Calu3 (cell line): ENCODE measurements around the gene LY6G6F. TPM values are rescaled to one million over a fixed set of nuclear protein-coding genes. Genes with fewer than 3 reads are reported as not detected.
A peak's percentile ranks its signal among the peaks of the same experiment; 100 is the strongest.

Experiments used
- Bru-seq: library from RNA; stranded (reverse); fragments of 400-500 nt; gene quantifications from one replicate; lab custom pipeline; 2021; lab: Mats Ljungman, UMichigan
- BruChase-seq, 2 experiments: library from RNA; stranded (reverse); fragments of 400-500 nt; gene quantifications; one replicate each; lab custom pipeline; 2021; lab: Mats Ljungman, UMichigan
- BruUV-seq: library from RNA; stranded (reverse); fragments of 400-500 nt; replicated peaks from 2 replicates; lab custom pipeline; 2021; lab: Mats Ljungman, UMichigan
- CTCF ChIA-PET: fragments of 300-600 bp; sonication (Branson Sonifier 250); formaldehyde crosslinking; loops from one replicate; lab custom pipeline; 2022; ENCODE audit warnings: antibody characterized with exemption; lab: Charles Lee
- DNase-seq: peaks from one replicate; pipeline ENCODE4 v3.0.0; 2022
- H3K27ac Mint-ChIP-seq: one replicate; pipeline ENCODE4 v1.8.0; 2022; ENCODE audit warnings: mixed read lengths; ENCODE audit not compliant: unreplicated experiment
- H3K27me3 Mint-ChIP-seq: one replicate; pipeline ENCODE4 v1.8.0; 2022; ENCODE audit warnings: mixed read lengths; ENCODE audit not compliant: unreplicated experiment
- H3K36me3 Mint-ChIP-seq: one replicate; pipeline ENCODE4 v1.8.0; 2022; ENCODE audit warnings: mild to moderate bottlenecking, moderate library complexity, mixed read lengths; ENCODE audit not compliant: insufficient read depth, unreplicated experiment
- H3K4me1 Mint-ChIP-seq: one replicate; pipeline ENCODE4 v1.8.0; 2022; ENCODE audit warnings: mild to moderate bottlenecking, low read depth, mixed read lengths; ENCODE audit not compliant: unreplicated experiment
- H3K4me3 Mint-ChIP-seq: one replicate; pipeline ENCODE4 v1.8.0; 2022; ENCODE audit warnings: mild to moderate bottlenecking, low read depth, moderate library complexity, mixed read lengths; ENCODE audit not compliant: unreplicated experiment
- H3K9me3 Mint-ChIP-seq: one replicate; pipeline ENCODE4 v1.8.0; 2022; ENCODE audit warnings: low read depth, mixed read lengths; ENCODE audit not compliant: unreplicated experiment
- CTCF ChIP-seq: fragments of 200-600 bp; IDR thresholded peaks from one replicate; pipeline ENCODE4 v1.8.0; 2022; ENCODE audit warnings: antibody characterized with exemption; ENCODE audit not compliant: unreplicated experiment
- intact Hi-C: fragments of 100-400 bp; cut with micrococcal nuclease; formaldehyde crosslinking; loops from one replicate; pipeline ENCODE4 v1.10.0; 2022; ENCODE audit not compliant: unreplicated experiment
- long read RNA-seq: library from polyadenylated mRNA; stranded (forward); transcript quantifications from one replicate; pipeline ENCODE4 v2.0.0, GENCODE V29; 2022
- total RNA-seq: library from RNA; stranded (reverse); gene quantifications from 2 replicates; pipeline ENCODE4 v1.2.3, GENCODE V29; 2022

LY6G6F gene
- total RNA-seq (not detected in 2 replicates), Bru-seq, nascent RNA (not detected), BruChase-seq, experiment 1, labeled RNA remaining after a 6-hour chase (not detected), BruChase-seq, experiment 2, labeled RNA remaining after a 2-hour chase (not detected)
- long read RNA-seq, result 0 reads

GRCh38 chr6:31706599-31706998 lies at the start of gene LY6G6F:
LY6G6F (plus strand) TSS chr6:31706866; CDS start chr6:31706907, 41 bp downstream.
- CTCF ChIA-PET, result interaction anchor here (0.7 to 1.2 kb wide), 2 partner anchors 68 to 81 kb away, joined by 3 read pairs; no protein-coding TSS in a partner anchor
- H3K27me3 Mint-ChIP-seq, result no peaks in the 10 kb centered on the region
- no peak for DNase-seq
- no TSS peak for BruUV-seq
- peaks cover 19% of the 10 kb centered on the region for H3K4me1 Mint-ChIP-seq
- peaks cover 17% of the 10 kb centered on the region for H3K36me3 Mint-ChIP-seq
- no peaks in the 10 kb centered on the region for H3K9me3 Mint-ChIP-seq
- intact Hi-C loops, result no loop called here
- no peak for TF ChIP-seq CTCF
- H3K4me3 Mint-ChIP-seq, result no peak within 1 kb of the TSS
- H3K27ac Mint-ChIP-seq, result no peak within 1 kb of the TSS

DNA sequence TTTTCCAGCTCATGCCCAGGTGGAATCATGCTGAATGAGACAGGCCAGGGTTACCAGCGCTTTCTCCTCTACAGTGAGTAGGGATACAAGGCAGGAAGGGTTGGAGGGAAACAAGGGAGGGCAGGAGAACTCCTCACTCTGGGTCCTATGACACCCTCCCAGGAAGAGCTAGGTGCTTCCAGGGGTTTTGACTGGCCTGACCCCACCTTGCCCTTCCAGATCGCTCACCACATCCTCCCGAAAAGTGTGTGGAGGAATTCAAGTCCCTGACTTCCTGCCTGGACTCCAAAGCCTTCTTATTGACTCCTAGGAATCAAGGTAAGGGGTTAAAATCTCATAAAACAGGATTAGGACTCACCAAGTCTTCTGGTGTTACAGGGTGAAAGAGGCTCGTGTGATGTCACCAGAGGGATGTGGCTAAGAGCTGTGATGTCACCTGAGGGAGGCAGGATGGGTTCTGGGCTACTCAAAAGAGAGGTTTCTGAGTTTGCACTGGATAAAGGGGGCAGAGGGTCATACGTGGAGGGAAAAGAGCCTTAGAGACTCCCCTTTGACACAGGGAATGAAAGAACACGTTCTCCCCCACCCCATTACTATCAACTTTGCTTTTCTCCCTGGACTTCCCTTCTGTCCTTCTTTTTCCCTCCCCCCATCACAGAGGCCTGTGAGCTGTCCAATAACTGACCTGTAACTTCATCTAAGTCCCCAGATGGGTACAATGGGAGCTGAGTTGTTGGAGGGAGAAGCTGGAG lies 49.1 kb upstream of the LY6G6F start:
- Mint-ChIP-seq H3K27me3 (no peaks in the 10 kb centered on the region), H3K27ac (no peak overlapping the region), H3K4me3 (peak overlapping the region; percentile 82), H3K4me1 (peaks cover 54% of the 10 kb centered on the region), H3K9me3 (no peaks in the 10 kb centered on the region), H3K36me3 (peaks cover 77% of the 10 kb centered on the region)
- CTCF ChIA-PET, result interaction anchor here (1.5 kb wide), 1 partner anchor 14 kb away, joined by 4 read pairs; no protein-coding TSS in a partner anchor
- BruUV-seq, result no TSS peak
- intact Hi-C loops, result no loop called here
- DNase-seq, result no peak
- TF ChIP-seq CTCF, result no peak

GRCh38 chr6:31658158-31658688 lies 48.4 kb upstream of the LY6G6F start:
- H3K4me3 Mint-ChIP-seq, result peak overlapping the region; percentile 82
- intact Hi-C loops, result no loop called here
- no peak overlapping the region for H3K27ac Mint-ChIP-seq
- CTCF ChIA-PET, result interaction anchor here (1.5 kb wide), 1 partner anchor 13 kb away, joined by 4 read pairs; no protein-coding TSS in a partner anchor
- DNase-seq, result no peak
- no TSS peak for BruUV-seq
- H3K36me3 Mint-ChIP-seq, result peaks cover 77% of the 10 kb centered on the region
- H3K4me1 Mint-ChIP-seq, result peaks cover 56% of the 10 kb centered on the region
- TF ChIP-seq CTCF, result no peak
- no peaks in the 10 kb centered on the region for H3K9me3 Mint-ChIP-seq
- no peaks in the 10 kb centered on the region for H3K27me3 Mint-ChIP-seq

DNA sequence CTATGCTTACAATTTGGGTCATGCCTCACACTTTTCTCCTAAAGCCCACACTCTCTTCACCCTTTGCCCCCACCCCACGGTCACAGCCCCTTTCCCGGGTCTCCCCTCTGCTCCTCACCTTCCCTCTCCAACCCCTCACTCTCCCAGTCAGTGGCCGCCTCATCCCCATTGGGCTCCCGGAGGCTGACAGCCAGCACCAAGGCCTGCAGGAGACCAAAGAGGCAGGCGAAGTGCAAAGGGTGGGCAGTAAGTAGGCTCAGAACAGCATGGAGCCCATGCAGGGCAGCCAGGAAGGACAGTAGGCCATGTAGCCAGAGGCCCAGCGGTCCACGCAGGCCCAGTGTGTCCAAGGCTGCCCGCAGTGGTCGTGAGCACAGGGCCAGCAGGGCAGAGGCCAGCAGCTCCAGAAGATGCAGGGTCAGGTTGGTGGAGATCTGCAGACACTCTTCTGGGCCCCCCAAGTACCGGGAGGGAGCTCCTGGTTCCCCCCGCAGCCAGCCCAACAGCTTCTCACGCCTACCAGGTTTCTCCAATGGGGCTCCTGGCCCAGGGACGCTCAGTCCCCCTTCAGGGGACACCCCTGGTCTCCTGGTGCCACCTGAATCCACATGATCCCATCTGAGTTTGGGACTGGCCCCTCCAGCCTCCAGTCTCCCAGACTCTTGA lies 47.5 kb upstream of the LY6G6F start:
- Mint-ChIP-seq H3K36me3 (peaks cover 79% of the 10 kb centered on the region), H3K4me1 (peaks cover 65% of the 10 kb centered on the region), H3K27me3 (no peaks in the 10 kb centered on the region), H3K4me3 (peak overlapping the region; percentile 82), H3K27ac (peak overlapping the region; percentile 87), H3K9me3 (no peaks in the 10 kb centered on the region)
- no peak for TF ChIP-seq CTCF
- intact Hi-C loops, result no loop called here
- CTCF ChIA-PET, result no interaction called here
- no peak for DNase-seq
- BruUV-seq, result no TSS peak
